HG03280 (cell line): ENCODE data around the gene KLHL35.

Source experiments
- ATAC-seq: cut with Tn5 transposase; IDR thresholded peaks from one replicate; pipeline ENCODE4 v1.9.1; 2021; ENCODE audit warnings: mild to moderate bottlenecking, moderate library complexity; ENCODE audit not compliant: unreplicated experiment

Gene KLHL35, protein sequence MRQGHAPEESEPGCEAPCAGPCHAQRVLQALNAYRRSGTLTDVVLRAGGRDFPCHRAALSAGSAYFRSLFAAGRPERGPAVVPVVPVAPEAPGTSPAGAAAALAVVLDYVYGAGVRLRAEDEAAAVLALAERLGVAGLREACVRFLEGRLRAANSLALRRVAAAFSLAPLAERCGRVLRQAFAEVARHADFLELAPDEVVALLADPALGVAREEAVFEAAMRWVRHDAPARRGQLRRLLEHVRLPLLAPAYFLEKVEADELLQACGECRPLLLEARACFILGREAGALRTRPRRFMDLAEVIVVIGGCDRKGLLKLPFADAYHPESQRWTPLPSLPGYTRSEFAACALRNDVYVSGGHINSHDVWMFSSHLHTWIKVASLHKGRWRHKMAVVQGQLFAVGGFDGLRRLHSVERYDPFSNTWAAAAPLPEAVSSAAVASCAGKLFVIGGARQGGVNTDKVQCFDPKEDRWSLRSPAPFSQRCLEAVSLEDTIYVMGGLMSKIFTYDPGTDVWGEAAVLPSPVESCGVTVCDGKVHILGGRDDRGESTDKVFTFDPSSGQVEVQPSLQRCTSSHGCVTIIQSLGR

DNA sequence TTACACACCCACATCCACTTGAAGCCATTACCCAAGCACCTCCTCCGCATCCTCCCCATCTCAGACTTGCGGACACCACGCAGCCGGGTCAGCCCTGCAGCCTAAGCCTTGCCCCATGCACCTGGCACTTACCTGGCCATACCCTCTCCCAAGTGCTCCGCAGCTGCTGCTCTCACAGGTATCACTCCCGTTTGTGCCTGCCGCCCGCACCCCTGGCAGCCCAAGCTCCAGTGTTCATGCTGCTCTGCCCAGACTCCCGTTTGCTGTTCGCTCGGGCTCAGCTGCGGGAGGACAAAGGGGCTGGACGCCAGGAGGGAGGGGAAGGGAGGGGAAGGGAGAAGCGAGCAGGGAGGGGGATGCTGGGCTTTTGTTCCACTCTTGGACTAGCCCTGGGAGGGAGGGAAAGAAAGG is at the start of gene KLHL35:
KLHL35 (minus strand) TSS at position 293 of the 411 bp plus-strand sequence. CDS start 2,574 bp downstream, outside the sequence.
- ATAC-seq, result no peak

DNA sequence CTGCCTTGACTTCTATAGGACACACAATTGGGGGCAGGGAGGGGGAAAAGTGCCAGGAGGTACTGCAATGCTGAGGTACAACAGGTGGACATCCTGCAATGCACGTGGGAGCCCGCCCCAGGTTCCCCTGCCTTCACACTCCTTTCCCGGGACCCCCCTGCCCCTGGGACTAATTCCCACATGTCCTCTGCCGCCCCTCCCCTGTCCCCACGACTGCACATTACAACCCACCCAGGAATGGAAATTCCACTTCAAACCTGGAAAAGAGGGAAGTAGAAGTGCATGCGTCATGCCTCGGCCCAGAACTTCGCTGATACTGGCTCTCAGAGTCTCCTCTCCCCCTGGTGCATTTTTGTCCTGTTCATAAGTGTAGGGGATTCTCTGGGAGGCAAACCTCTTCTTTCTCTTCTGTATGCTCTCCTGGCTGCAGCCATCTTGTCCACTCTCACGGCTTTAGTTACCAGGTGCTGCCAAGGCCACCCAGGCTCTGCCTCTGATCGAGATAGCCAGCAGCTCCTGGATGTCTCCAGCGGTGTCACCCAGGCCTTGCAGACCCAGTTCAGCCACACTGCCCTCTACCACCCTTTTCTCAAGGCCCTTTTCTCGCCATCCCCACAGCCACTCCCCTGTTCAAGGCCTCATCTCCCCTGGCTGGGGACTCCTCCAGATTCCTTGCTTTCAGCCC is 49.1 kb upstream of the KLHL35 start:
- ATAC-seq, result no peak

DNA sequence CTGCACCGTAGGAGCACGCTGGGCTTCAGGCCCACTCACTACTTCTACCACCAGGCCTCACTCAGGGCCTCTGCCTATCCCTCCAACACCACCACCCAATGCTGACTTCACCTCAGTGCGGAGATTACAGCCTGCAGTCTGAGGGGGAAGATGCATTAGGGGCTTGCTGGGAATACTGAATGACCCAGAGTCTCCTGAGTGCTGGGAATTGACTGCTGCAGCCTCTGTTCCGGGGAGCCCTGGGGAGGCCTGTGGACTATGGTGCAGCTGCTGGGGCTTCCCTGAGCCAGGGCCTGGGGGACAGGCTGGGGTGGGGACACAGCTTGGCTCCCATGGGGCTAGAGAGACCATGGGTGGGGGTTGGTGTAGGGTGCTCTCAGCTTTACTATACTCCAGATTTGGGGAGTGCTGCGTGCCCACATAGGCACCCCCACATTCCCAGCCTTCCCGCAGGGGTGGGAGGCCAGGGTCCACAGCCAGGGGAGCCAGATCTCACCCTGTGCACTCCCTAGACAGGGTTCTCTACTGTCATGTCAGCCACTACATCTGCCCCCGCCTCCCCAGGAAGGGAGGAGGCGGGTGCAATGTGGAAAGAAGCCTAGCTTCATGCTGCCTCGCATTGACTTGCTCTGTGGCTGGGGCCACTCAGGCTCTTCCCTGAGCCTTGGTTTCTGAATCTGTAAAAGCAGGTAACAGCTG is 48.4 kb upstream of the KLHL35 start:
- no peak for ATAC-seq

DNA sequence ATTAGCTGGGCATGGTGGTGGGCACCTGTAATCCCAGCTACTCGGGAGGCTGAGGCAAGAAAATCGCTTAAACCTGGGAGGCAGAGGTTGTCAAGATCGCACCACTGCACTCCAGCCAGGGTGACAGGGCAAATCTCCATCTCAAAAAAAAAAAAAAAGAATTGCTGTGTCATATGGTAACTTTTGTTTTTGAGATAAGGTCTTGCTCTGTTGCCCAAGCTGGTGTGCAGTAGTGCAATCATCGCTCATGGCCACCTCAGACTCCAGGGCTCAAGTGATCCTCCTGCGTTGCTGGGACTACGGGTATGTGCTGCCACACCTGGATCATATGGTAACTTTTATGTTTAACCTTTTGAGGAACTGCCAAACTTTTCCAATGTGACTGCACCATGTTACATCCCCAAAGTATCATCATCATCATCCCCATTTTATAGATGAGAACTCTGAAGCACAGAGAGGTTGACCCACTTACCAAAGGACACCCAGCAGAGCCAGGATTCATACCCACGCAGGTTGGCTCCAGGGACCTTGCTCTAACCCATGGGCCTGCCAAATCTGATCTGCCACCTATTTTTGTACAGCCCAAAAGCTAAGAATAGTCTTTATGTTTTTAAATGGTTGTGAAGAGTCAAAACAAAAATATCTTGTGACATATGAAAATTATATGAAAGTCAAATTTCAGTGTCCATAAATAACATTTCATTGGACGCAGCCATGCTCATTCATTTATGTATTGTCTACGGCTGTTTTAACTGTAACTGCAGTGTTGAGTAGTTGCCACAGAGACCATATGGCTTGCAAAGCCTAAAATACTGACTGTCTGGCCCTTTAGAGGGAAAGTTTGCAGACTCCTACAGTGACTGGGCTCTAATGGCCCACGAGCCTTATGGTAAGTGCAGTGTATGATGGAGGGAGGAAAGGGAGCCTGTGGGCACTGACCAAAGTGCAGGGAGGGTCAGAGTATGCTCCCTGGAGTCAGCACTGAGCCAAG is 47.5 kb upstream of the KLHL35 start:
- ATAC-seq, result no peak

DNA sequence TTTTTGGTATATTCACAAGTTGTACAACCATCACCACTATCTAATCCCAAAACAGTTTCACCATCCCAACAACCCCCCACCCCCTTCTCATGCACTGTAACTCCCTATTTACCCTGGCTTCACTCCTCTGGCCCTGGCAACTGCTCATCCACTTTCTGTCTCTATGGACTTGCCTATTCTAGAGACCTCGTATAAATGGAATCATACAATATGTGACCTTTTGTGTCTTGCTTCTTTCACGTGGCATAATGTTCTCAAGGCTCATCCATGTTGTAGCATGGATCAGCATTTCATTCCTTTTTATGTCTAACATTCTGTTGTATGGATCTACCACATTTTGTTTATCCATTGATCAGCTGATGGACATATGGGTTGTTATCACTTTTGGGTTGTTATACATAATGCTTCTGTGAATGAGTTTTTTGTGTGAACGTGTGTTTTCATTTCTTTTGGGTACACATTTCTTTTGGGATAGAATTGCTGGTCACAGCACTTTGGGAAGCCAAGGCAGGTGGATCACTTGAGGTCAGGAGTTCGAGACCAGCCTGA is 46.7 kb upstream of the KLHL35 start:
- ATAC-seq, result no peak

DNA sequence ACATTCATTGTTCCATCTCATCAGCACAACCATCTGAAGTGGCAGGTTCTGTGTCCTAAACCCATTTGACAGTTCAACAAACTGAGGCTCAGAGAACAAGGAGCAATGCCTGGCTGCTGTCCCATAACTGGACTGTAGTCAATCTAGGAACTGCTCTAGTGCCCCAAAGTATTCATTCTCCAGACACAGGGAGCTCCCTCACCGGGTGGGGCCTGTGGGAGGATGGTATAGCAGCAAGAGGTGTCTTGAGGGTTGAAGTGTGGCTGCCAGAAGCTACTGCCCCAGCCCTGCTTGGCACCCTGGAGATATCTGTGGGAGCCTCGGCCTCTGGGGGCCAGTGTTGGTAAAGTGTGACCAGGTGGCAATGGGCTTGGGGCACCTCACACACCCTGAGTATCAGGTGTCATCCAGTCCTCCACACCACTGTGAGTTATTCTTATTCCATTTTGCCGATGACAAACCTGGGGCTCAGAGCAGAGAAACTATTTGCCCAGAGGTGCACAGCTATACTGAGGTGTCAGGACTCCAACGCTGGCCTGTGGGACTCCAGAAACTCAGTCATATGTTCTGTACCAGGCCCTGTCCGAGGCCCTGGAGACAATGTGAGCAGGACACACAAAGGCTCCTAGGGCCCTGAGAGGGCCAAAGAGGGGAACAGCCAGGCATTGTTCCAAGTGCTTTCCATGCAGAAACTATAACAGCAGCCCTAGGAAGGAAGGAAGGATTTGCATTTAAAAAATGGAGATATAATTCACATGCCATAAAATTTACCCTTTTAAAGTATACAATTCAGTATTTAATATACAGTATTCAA is 46.0 kb upstream of the KLHL35 start:
- ATAC-seq, result no peak

DNA sequence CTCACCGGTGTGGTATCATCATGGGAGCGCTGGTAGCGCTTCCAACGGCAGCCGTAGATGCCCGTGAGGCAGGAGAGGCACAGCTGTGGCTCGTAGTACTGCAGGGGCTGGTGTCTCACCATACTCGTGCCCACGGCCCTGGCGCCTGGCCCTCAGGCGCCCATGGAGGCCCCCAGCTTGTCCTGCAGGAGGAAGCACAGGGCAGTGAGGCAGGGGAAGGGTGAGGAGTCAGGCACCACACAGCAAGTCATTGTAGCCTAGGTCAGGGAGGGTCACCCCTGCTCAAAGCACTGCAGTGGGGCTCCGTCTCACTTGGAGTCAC is 44.6 kb upstream of the KLHL35 start:
- no peak for ATAC-seq

DNA sequence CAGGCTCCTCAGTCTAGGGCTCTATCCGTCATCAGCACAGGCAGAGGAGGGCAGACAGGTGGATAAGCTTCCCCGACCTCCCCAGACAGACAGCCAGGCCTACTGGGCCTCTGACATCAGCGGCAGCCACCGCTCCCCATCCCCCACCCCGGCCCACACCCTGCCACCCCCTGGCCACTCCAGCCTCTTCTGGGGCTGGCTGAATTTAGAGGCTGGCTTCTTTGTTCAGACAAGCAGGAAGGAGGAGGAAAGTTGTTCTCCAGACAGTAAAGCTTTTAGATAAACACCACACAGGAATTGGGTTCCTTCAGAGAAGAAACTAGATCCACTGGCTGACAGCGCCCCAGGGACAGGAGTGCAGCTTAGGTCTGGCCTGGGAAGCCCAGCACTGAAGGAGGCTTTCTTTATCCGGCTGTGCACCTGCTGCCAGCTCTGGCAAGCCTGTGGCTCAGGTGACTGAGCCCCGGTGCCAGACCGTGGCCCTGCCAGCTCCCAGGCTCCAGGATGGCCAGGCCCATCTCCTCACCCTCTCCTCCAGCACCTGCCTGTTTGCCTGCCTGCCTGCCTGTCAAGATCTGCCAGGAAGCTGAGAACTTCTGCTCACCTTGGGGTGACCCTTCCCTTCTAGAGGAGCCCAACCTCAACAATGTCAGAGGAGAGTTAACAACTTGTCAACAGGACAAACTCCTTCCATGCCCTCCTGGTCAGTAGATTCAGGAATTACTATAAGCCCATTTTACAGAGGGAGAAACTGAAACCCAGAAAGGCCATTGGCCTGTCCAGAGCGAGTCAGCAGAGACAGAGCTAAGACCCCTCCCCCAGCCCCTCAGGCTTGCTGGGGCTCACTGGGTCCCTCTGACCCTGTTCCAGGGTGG is 44.0 kb upstream of the KLHL35 start:
- no peak for ATAC-seq

DNA sequence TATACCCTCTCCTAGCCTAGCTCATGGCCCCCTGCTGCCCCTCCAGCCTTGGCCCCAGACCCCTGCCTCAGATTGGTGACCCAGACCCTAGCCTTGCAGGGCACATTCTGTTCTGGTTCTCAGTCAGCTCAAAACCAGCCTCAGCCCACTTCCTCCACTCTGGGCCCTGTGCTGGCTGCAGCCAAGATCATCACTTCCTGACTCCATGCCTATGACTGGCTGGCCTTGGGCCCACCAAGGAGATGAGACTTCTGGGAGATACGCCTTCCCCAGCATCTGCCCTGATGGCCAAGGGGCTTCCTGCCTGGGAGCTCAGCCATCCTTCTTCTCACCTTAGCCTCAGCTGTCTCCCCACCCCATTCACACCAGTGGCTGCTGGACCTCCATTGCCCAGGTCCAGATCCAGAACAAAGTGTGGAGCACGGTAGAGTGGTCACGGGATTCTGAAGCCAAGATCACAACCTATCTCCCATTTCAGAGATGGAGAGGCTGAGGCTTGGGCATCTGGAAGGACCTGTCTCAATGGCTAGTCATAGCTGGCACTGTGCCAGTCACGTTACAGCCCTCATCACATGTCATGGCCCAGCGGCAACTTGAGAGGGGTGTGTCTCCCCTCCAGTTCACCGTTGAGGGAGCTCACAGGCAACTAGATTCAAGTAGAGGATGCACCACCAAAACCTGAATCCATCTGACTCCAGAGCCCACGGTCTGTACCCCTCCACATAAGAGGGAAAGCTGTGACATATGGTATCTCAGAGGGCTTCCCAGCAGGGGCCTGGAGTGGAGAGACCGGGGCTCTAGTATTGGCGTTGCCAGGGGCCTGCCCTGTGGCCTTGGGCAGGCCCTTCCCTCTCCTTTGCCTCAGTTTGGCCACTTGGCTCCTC is 43.0 kb upstream of the KLHL35 start:
- no peak for ATAC-seq

DNA sequence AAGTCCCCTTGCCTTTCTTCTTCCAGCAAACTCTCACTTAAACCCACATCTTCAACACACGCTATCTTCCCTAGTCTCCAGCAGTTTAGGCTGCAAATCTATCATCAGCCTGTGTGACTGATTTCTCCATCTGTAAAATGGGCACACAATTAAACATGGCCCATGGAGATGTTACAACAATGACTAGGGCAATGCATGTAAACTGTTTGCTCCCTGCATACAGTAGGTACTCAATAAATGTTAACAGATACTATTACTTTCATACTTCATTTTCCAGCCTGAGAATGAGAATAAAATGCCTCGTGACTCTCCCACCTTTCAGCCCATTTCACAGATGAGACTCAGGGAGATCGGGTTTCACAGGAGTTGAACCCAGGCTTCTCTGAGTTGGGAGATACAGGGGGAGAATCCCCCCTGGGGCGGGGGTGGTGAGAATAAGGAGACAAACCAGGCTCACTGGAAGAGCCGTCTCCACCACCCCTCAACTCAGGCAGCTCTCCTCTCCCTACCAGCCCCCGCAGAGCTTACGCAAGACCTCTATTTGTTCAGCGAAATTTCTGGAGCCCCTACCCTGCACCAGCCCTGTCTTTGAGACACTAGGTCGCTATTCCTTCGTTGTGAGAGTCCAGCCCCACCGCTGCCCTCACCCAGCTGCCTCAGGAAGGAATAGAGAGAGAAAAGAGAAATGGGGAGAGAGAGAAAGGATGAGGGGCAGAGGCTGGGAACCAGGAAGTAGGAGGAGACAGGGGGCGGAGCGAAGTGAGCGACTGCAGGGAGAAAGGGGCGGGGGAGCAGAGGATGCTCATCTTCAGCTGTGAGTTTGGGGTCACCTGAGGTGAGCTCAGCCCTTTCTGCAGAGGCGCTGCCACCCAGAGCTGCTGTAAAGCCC is 42.1 kb upstream of the KLHL35 start:
- ATAC-seq, result no peak

DNA sequence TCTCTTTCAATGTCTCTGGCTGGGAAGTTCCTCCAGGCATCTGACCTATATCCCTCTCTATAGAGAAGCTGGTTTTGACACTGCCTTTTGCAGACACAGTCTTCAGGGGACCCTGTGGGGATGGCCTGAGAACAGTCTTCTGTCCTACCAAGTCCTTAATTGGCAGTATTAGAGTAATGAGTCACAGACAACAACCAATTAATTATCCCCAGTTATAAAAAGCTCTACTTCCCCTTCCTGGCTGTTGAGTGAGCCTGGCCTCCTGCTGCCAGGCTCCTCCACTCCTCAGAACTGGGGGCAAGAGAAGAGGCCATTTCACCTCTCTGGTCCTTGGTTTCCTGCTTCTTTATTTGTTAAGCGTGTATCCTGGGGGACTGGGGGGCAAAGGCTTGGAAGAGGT is 41.2 kb upstream of the KLHL35 start:
- ATAC-seq, result no peak

DNA sequence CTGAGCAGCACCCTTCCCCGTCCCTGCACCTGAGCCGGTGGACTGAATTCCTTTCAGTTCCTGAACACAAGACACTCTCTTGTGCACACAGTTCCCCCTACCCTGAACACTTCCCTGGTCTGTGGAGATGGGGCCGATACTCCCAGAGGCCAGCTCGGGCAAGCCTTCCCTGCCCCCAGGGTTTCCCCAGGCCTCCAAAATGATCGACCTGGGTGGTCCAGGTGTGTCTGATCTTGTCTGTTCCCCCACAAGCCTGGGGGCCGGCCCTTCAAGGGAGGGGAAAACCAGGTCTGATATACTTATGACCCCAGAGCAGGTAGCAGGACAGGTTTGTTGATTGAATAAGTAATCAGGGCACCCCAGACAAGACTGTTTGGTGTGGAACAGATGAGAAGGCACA is 40.7 kb upstream of the KLHL35 start:
- no peak for ATAC-seq

DNA sequence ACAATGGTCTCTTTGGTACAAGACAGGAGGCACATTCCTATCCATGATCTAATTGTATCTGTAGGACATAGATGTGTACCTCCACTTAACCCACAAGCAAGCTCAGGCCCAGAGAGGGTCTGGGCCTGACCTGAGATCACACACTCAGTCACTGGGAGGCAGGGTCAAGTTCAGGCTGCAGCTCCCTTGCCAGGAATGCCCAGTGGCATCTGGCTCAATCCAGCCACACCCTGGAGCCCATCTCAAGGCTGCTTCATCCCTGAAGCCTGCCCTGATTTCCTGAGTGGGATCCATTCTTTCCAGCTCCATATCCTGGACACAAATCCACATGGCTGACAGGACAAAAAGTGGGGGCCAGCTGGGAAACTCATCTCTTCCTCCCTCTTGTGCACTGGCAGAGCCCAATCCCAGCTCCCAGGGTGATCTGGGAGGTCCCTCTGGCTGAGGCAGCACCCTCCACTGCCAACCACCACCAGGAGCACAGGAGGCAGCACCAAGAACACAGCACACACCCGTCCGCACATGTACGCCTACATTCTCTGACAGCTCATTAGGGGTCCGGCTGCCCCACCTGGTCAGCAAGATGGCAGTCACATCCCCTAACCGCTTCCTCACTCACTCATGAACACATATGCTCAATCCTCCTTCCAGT is 39.2 kb upstream of the KLHL35 start:
- ATAC-seq, result no peak

DNA sequence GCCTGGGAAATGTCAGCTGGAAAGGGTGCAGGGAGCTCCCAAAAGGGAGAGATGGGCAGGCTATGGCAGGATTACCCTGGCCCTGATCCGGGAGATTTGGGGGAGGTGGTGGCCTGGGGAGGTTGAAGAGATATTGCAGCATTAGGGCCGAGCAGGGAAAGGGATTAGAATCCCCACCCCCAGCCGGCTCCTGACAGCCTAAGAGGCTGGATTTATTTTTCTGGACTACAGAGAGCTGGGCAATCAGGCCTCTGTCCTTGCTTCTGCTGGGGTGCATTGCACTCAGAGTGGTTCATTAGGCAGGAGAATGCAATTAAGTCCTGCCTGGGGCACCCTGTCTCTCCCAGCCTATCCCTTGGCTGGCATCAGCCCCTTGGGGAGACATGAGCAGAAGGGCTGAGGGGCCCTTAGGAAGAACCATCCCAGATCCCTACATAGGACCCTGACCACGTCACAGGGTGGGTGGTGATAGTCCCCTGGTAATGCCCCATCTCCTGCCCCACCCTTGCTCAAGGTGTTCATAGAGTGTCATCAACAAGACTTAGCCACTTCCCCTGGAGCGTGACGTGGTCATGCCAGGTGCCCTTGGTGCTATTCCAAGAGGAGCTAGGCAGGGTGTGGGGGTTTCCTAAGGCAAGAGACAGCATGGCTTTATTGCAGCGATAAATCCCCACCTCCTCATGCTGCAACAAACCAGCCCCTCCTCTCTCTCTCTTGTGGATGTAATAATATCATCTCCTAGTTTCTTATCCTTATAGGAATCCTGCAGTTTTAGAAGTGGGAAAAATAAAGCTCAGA is 38.4 kb upstream of the KLHL35 start:
- no peak for ATAC-seq

DNA sequence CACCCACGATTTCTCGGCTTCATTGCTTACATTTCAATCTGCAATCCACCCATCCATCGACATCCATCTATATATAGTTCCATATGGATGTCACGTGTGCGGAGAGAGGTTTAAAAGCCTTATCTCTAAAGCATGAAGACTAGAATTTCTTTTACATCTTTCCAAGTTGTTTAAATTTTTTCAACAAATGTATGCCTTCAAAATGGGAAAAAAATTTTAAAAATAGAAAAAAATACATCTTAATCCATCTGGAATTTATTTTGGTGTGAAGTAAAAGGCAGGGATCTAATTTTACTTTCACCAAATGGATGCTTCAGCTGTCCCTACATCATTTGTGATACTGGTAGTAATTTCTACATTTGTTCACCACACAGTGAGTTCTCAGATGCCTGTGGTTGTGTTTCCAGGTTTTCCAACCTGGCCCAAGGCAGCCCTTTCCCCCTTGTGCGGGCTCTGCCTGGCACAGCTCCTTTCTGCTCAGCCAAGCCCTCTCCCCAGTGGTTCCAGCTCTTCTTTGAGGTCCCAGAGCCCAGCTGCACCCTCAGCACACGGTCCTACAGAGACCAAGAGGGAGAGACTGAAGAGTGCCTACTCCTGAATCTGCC is 37.6 kb upstream of the KLHL35 start:
- no peak for ATAC-seq
